Thyroid gland (tissue), 4 donors: Measurements from ENCODE around the gene MUCL3. TPM values are rescaled to one million over a fixed set of nuclear protein-coding genes. Genes with fewer than 3 reads are reported as not detected.
"Not testable (repeated sequence)": the region's sequence is repeated elsewhere in the genome, so short reads cannot be mapped to it uniquely, and the experiment has no call there.

Experiments used
- DNase-seq, 2 donors: peaks; one replicate each; pipeline ENCODE4 v3.0.0-alpha.2; 2019
- H3K27ac ChIP-seq, 3 donors: fragments of 200-600 bp; sonication (generic); 1 replicate in 2 of 3; 2 replicates in 1 of 3; pipeline ENCODE4 v1.5.1; 2016 to 2019; ENCODE audit warnings: mild to moderate bottlenecking in 1 of 3, moderate library complexity in 1 of 3
- H3K27me3 ChIP-seq: fragments of 200-600 bp; sonication (generic); one replicate; pipeline ENCODE4 v1.5.1; 2019
- H3K36me3 ChIP-seq, 2 donors: fragments of 200-600 bp; sonication (generic); one replicate each; pipeline ENCODE4 v1.5.1; 2016 to 2019
- H3K4me1 ChIP-seq, 2 donors: fragments of 200-600 bp; sonication (generic); one replicate each; pipeline ENCODE4 v1.5.1; 2017 to 2019
- H3K4me3 ChIP-seq, 3 donors: fragments of 200-600 bp; sonication (generic); replicated peaks in 1 of 3; 1 replicate in 2 of 3; 2 replicates in 1 of 3; pipeline ENCODE4 v1.5.1; 2016; ENCODE audit warnings: mild to moderate bottlenecking in 1 of 3
- H3K9me3 ChIP-seq: fragments of 200-600 bp; sonication (generic); one replicate; pipeline ENCODE4 v1.5.1; 2017
- CTCF ChIP-seq, 6 experiments: fragments of 200-600 bp in 3 of 6; fragments of 450-650 bp in 3 of 6; sonication (generic) in 3 of 6; IDR thresholded peaks; one replicate each; pipeline ENCODE4 v1.5.1; 2016 to 2019; ENCODE audit warnings: antibody characterized with exemption in 6 of 6, mild to moderate bottlenecking in 2 of 6, inconsistent platforms in 1 of 6, moderate library complexity in 1 of 6
- POLR2A ChIP-seq, 2 donors: fragments of 450-650 bp; IDR thresholded peaks; one replicate each; pipeline ENCODE4 v1.6.1; 2017; ENCODE audit warnings: antibody characterized with exemption in 2 of 2, mild to moderate bottlenecking in 2 of 2, moderate library complexity in 1 of 2
- WGBS, 2 donors: methylation state at CpG; one replicate each; pipeline ENCODE4 v1.1.5; 2017; 5-methylcytosine and 5-hydroxymethylcytosine counted together
- intact Hi-C: fragments of 100-400 bp; cut with DNase I; formaldehyde crosslinking; loops from one replicate; pipeline ENCODE4 v1.15.1; 2023
- total RNA-seq, 4 donors: library from RNA; depleted of rRNA; stranded (reverse); fragments of >200 nt; gene quantifications; one replicate each; pipeline ENCODE4 v1.2.3, GENCODE V29; 2016

MUCL3 gene
- total RNA-seq, 4 donors from 2014 or later, result not detected

GRCh38 chr6:30963641-30964040 lies 22.9 kb downstream of the MUCL3 start:
- no peaks in the 10 kb centered on the region for H3K36me3 ChIP-seq
- H3K27ac ChIP-seq, result no peak overlapping the region
- H3K27me3 ChIP-seq, result no peaks in the 10 kb centered on the region
- no peaks in the 10 kb centered on the region for H3K4me1 ChIP-seq
- intact Hi-C loops, result no loop called here
- WGBS, 2 donors, result 75 to 87% methylated on average over 6 of the region's 6 CpGs
- no peak overlapping the region for H3K4me3 ChIP-seq
- no peak for DNase-seq
- TF ChIP-seq POLR2A (IDR thresholded peaks at IDR 0.05) (no peak), CTCF (IDR thresholded peaks at IDR 0.05) (no peak)
- no peaks in the 10 kb centered on the region for H3K9me3 ChIP-seq

DNA sequence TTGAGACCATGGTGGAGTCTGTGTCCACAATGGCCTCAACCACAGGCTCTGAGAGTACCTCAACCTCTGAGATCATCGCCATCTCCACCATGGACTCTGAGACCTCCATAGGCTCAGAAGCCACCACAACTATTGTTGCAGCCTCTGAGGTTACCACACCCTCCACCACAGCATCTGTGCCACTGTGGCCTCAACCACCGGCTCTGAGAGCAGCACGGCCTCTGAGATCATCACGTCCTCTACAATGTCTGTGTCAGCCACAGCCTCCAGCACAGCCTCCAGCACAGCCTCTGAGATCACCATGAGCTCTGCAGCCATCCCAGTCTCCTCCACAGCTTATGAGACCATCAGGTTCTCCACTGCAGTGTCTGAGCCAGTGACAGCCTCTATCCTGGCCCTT lies 23.3 kb downstream of the MUCL3 start:
- WGBS, 2 donors, result 64 to 92% methylated on average over 4 of the region's 4 CpGs
- Histone ChIP-seq H3K27me3 (no peaks in the 10 kb centered on the region), H3K9me3 (no peaks in the 10 kb centered on the region), H3K4me1 (no peaks in the 10 kb centered on the region), H3K27ac (no peak overlapping the region), H3K36me3 (no peaks in the 10 kb centered on the region), H3K4me3 (no peak overlapping the region)
- TF ChIP-seq POLR2A (IDR thresholded peaks at IDR 0.05) (no peak), CTCF (IDR thresholded peaks at IDR 0.05) (no peak)
- no peak for DNase-seq
- intact Hi-C loops, result no loop called here

GRCh38 chr6:30965140-30965601 lies 24.4 kb downstream of the MUCL3 start:
- Histone ChIP-seq H3K27me3 (no peaks in the 10 kb centered on the region), H3K9me3 (no peaks in the 10 kb centered on the region), H3K27ac (no peak overlapping the region), H3K4me3 (no peak overlapping the region), H3K36me3 (no peaks in the 10 kb centered on the region), H3K4me1 (no peaks in the 10 kb centered on the region)
- DNase-seq, result no peak
- 80 to 86% methylated on average over 5 of the region's 5 CpGs for WGBS, 2 donors
- no peak for TF ChIP-seq POLR2A (IDR thresholded peaks at IDR 0.05)
- TF ChIP-seq CTCF (IDR thresholded peaks at IDR 0.05), result no peak
- intact Hi-C loops, result no loop called here

DNA sequence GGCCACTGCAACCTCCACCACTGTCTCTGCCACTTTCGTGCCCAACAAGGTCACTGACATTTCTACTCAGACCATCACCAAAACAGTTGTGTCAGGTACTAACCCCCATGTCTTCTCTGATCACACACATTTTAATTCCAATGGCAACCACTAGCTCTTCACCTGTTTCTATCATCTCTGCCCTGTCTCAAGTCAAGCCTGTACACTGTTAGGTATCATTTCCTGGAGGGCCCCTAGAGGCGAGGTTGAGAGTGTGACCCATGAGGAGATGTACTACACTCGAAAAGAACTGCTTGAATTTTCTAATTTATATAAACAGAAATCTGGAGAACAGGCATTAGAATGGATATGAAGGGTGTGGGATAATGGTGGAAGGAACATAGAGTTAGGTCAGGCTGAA lies 25.4 kb downstream of the MUCL3 start:
- Histone ChIP-seq H3K27me3 (no peaks in the 10 kb centered on the region), H3K27ac (no peak overlapping the region), H3K36me3 (no peaks in the 10 kb centered on the region), H3K4me1 (no peaks in the 10 kb centered on the region), H3K9me3 (no peaks in the 10 kb centered on the region), H3K4me3 (no peak overlapping the region)
- DNase-seq, result no peak
- TF ChIP-seq POLR2A (IDR thresholded peaks at IDR 0.05), result no peak
- TF ChIP-seq CTCF (IDR thresholded peaks at IDR 0.05), result no peak
- 75 to 81% methylated on average over 3 of the region's 3 CpGs for WGBS, 2 donors
- intact Hi-C loops, result no loop called here

DNA sequence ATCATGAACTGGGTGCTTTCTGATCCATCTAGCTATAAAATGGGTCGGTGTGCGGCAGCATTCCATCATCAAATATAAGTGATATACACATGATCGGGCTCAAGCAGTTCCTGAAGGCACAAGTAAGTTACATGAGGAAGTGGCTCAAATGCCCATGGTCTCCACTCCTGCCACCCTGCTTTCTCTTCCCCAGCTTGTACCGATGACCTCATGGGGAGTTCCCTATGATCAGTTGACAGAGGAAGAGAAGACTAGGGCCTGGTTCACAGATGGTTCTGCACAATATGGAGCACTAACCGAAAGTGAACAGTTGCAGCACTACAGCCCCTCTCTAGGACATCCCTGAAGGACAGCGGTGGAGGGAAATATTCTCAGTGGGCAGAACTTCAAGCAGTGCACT lies 28.4 kb downstream of the MUCL3 start:
- H3K4me1 ChIP-seq, H3K27me3 ChIP-seq, H3K27ac ChIP-seq, H3K36me3 ChIP-seq, H3K9me3 ChIP-seq, intact Hi-C loops, H3K4me3 ChIP-seq, DNase-seq: not testable (repeated sequence)
- 90 to 94% methylated on average over 6 of the region's 6 CpGs for WGBS, 2 donors

GRCh38 chr6:30970946-30971345 lies 30.2 kb downstream of the MUCL3 start:
- WGBS, 2 donors, result 88% methylated on average over 5 of the region's 5 CpGs
- TF ChIP-seq POLR2A (IDR thresholded peaks at IDR 0.05) (no peak), CTCF (IDR thresholded peaks at IDR 0.05) (no peak)
- Histone ChIP-seq H3K4me1 (no peaks in the 10 kb centered on the region), H3K4me3 (no peak overlapping the region), H3K27ac (no peak overlapping the region), H3K36me3 (no peaks in the 10 kb centered on the region), H3K27me3 (no peaks in the 10 kb centered on the region), H3K9me3 (no peaks in the 10 kb centered on the region)
- no peak for DNase-seq
- intact Hi-C loops, result no loop called here
